SK-N-SH treated with all-trans-retinoic acid at 6 μM for 48 hours (cell line): ENCODE data around the gene PRKCQ.

ENCODE experiments used
- ATAC-seq: fragments of 200-7000 bp; cut with Tn5 transposase; 3 replicates; pipeline ENCODE4 v1.9.1; 2020; ENCODE audit warnings: mild to moderate bottlenecking, moderate library complexity
- ARNTL ChIP-seq: fragments of 450-650 bp; formaldehyde crosslinking; IDR thresholded peaks from 2 replicates; pipeline ENCODE4 v1.5.0; 2020; ENCODE audit warnings: low read depth, mild to moderate bottlenecking, moderate library complexity, borderline replicate concordance
- CSDC2 ChIP-seq: fragments of 250-450 bp; sonication (Bioruptor Pico); IDR thresholded peaks from 2 replicates; pipeline ENCODE4 v1.5.0; 2020; ENCODE audit warnings: mild to moderate bottlenecking, moderate library complexity
- ESRRG ChIP-seq: fragments of 250-450 bp; sonication (Bioruptor Pico); IDR thresholded peaks from 2 replicates; pipeline ENCODE4 v1.6.1; 2021; ENCODE audit warnings: mild to moderate bottlenecking
- ISL1 ChIP-seq: fragments of 250-450 bp; sonication (Bioruptor Pico); IDR thresholded peaks from 2 replicates; pipeline ENCODE4 v2.1.2; 2022; ENCODE audit warnings: mild to moderate bottlenecking, moderate library complexity
- OSR1 ChIP-seq: fragments of 250-450 bp; sonication (Bioruptor Pico); IDR thresholded peaks from 2 replicates; pipeline ENCODE4 v1.8.0; 2022; ENCODE audit warnings: moderate library complexity, mild to moderate bottlenecking, inconsistent platforms
- PATZ1 ChIP-seq: fragments of 250-450 bp; sonication (Bioruptor Pico); IDR thresholded peaks from 2 replicates; pipeline ENCODE4 v1.8.0; 2020; ENCODE audit warnings: mild to moderate bottlenecking, moderate library complexity, borderline replicate concordance
- PPARA ChIP-seq: fragments of 250-450 bp; sonication (Bioruptor Pico); IDR thresholded peaks from 2 replicates; pipeline ENCODE4 v1.5.0; 2020; ENCODE audit warnings: mild to moderate bottlenecking, borderline replicate concordance
- RARB ChIP-seq: fragments of 250-450 bp; sonication (Bioruptor Pico); IDR thresholded peaks from 2 replicates; pipeline ENCODE4 v1.8.0; 2021; ENCODE audit warnings: mild to moderate bottlenecking, moderate library complexity
- SNAI2 ChIP-seq: fragments of 250-450 bp; sonication (Bioruptor Pico); IDR thresholded peaks from 2 replicates; pipeline ENCODE4 v1.5.0; 2020; ENCODE audit warnings: mild to moderate bottlenecking, moderate library complexity
- TCF4 ChIP-seq: fragments of 250-450 bp; sonication (Bioruptor Pico); IDR thresholded peaks from 2 replicates; pipeline ENCODE4 v1.8.0; 2021; ENCODE audit warnings: mild to moderate bottlenecking, moderate library complexity, borderline replicate concordance
- TOX ChIP-seq: fragments of 250-450 bp; sonication (Bioruptor Pico); IDR thresholded peaks from 2 replicates; pipeline ENCODE4 v1.8.0; 2021; ENCODE audit warnings: mild to moderate bottlenecking, moderate library complexity, borderline replicate concordance
- ZC3H10 ChIP-seq: fragments of 250-450 bp; sonication (Bioruptor Pico); IDR thresholded peaks from 2 replicates; pipeline ENCODE4 v1.5.1; 2021; ENCODE audit warnings: mild to moderate bottlenecking, moderate library complexity
- ZFP30 ChIP-seq: fragments of 450-650 bp; formaldehyde crosslinking; IDR thresholded peaks from 2 replicates; pipeline ENCODE4 v1.5.0; 2022; ENCODE audit warnings: mild to moderate bottlenecking, moderate library complexity
- ZNF565 ChIP-seq: fragments of 450-650 bp; formaldehyde crosslinking; conservative IDR thresholded peaks from 2 replicates; pipeline ENCODE4 v1.5.0; 2020; ENCODE audit warnings: low read depth, mild to moderate bottlenecking, moderate library complexity
- ZNF70 ChIP-seq: fragments of 450-650 bp; formaldehyde crosslinking; IDR thresholded peaks from 2 replicates; pipeline ENCODE4 v1.5.0; 2020; ENCODE audit warnings: mild to moderate bottlenecking, moderate library complexity
- ZNF8 ChIP-seq: fragments of 450-650 bp; formaldehyde crosslinking; IDR thresholded peaks from 2 replicates; pipeline ENCODE4 v1.5.0; 2020; ENCODE audit warnings: mild to moderate bottlenecking, moderate library complexity
- TF ChIP-seq, protein P1 (sequence below): fragments of 250-450 bp; sonication (Bioruptor Pico); IDR thresholded peaks from 2 replicates; pipeline ENCODE4 v1.5.1; 2020; ENCODE audit warnings: low read depth, mild to moderate bottlenecking, moderate library complexity
- TF ChIP-seq, protein P2 (sequence below): fragments of 250-450 bp; sonication (Bioruptor Pico); IDR thresholded peaks from 2 replicates; pipeline ENCODE4 v1.5.1; 2021; ENCODE audit warnings: mild to moderate bottlenecking, moderate library complexity

Gene PRKCQ

GRCh38 chr10:6410830-6411229, 169.2 kb downstream of the PRKCQ start:
- TF ChIP-seq, protein P1, sequence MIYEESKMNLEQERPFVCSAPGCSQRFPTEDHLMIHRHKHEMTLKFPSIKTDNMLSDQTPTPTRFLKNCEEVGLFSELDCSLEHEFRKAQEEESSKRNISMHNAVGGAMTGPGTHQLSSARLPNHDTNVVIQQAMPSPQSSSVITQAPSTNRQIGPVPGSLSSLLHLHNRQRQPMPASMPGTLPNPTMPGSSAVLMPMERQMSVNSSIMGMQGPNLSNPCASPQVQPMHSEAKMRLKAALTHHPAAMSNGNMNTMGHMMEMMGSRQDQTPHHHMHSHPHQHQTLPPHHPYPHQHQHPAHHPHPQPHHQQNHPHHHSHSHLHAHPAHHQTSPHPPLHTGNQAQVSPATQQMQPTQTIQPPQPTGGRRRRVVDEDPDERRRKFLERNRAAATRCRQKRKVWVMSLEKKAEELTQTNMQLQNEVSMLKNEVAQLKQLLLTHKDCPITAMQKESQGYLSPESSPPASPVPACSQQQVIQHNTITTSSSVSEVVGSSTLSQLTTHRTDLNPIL (CRISPR knock-in tag): no peak
- no peak for TF ChIP-seq ZNF8 (CRISPR knock-in tag)
- TF ChIP-seq PATZ1: no peak
- no peak for TF ChIP-seq PPARA (CRISPR knock-in tag)
- no peak for TF ChIP-seq ZFP30
- TF ChIP-seq, protein P2, sequence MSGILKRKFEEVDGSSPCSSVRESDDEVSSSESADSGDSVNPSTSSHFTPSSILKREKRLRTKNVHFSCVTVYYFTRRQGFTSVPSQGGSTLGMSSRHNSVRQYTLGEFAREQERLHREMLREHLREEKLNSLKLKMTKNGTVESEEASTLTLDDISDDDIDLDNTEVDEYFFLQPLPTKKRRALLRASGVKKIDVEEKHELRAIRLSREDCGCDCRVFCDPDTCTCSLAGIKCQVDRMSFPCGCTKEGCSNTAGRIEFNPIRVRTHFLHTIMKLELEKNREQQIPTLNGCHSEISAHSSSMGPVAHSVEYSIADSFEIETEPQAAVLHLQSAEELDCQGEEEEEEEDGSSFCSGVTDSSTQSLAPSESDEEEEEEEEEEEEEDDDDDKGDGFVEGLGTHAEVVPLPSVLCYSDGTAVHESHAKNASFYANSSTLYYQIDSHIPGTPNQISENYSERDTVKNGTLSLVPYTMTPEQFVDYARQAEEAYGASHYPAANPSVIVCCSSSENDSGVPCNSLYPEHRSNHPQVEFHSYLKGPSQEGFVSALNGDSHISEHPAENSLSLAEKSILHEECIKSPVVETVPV (CRISPR knock-in tag): no peak
- TF ChIP-seq RARB: no peak
- TF ChIP-seq ZNF565 (CRISPR knock-in tag): no peak
- no peak for TF ChIP-seq ARNTL
- ATAC-seq: no peak

DNA sequence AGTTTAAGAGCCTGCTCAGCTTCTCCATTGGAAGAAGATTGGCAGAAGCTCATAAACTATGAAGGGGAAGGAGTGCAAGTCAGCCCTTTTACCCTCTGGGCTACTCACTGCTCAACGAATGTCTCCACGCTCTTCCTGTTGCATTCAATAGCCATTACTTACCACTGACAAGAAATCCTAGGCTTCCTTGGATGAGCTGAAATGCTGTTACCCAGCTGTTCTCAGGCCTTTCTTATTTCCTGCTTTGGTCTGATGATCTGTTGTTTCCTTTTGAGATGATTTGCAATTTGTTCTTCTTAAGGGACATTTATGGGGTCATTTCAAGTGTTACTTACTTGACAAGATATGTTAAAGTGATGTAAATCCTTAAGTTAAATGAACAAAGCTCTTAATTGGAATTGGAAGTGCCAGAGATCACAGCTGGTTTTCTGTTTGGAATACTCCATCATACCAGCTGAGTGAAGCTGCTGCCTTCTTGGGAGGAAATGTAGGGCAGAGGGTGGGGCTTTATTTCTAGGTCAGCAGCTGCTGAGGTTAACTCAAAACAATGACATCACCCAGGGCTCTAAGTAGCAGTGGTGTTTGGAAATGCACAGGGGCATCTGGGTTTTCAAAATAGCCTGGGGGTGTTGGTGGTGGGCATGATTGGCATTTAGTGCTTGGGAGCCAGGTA, 170.0 kb downstream of the PRKCQ start:
- ATAC-seq: no peak; the same call in 2 of the 3 replicates

GRCh38 chr10:6408799-6409198, 171.3 kb downstream of the PRKCQ start:
- TF ChIP-seq CSDC2: no peak
- no peak for TF ChIP-seq ISL1 (CRISPR knock-in tag)
- TF ChIP-seq, all 23 proteins: peak for 0
- ATAC-seq: no peak

More for the DNA sequence above, 170.0 kb downstream of the PRKCQ start:
- TF ChIP-seq OSR1 (CRISPR knock-in tag) (no peak), CSDC2 (no peak), PPARA (CRISPR knock-in tag) (no peak), SNAI2 (CRISPR knock-in tag) (no peak), ZC3H10 (CRISPR knock-in tag) (no peak)

GRCh38 chr10:6407034-6407721, 172.9 kb downstream of the PRKCQ start:
- ATAC-seq: no peak
- TF ChIP-seq ISL1 (CRISPR knock-in tag): no peak
- TF ChIP-seq TOX (CRISPR knock-in tag): no peak
- TF ChIP-seq, protein P2 (CRISPR knock-in tag): no peak
- TF ChIP-seq ZNF70 (CRISPR knock-in tag): no peak
- TF ChIP-seq PATZ1: no peak
- no peak for TF ChIP-seq ESRRG
- TF ChIP-seq ZNF565 (CRISPR knock-in tag): no peak
- TF ChIP-seq TCF4 (CRISPR knock-in tag): no peak
